HG02852 (cell line): Measurements from ENCODE around the gene TLR4.

Experiments used
- ATAC-seq: cut with Tn5 transposase; IDR thresholded peaks from one replicate; pipeline ENCODE4 v1.9.1; 2021; ENCODE audit warnings: mild to moderate bottlenecking, moderate library complexity; ENCODE audit not compliant: unreplicated experiment

TLR4 gene

DNA sequence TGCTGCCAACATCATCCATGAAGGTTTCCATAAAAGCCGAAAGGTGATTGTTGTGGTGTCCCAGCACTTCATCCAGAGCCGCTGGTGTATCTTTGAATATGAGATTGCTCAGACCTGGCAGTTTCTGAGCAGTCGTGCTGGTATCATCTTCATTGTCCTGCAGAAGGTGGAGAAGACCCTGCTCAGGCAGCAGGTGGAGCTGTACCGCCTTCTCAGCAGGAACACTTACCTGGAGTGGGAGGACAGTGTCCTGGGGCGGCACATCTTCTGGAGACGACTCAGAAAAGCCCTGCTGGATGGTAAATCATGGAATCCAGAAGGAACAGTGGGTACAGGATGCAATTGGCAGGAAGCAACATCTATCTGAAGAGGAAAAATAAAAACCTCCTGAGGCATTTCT is 10.1 kb downstream of the TLR4 start:
- ATAC-seq, result no peak

DNA sequence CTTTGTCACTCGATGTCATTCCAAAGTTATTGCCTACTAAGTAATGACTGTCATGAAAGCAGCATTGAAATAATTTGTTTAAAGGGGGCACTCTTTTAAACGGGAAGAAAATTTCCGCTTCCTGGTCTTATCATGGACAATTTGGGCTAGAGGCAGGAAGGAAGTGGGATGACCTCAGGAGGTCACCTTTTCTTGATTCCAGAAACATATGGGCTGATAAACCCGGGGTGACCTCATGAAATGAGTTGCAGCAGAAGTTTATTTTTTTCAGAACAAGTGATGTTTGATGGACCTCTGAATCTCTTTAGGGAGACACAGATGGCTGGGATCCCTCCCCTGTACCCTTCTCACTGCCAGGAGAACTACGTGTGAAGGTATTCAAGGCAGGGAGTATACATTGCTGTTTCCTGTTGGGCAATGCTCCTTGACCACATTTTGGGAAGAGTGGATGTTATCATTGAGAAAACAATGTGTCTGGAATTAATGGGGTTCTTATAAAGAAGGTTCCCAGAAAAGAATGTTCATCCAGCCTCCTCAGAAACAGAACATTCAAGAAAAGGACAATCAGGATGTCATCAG is 11.3 kb downstream of the TLR4 start:
- no peak for ATAC-seq

DNA sequence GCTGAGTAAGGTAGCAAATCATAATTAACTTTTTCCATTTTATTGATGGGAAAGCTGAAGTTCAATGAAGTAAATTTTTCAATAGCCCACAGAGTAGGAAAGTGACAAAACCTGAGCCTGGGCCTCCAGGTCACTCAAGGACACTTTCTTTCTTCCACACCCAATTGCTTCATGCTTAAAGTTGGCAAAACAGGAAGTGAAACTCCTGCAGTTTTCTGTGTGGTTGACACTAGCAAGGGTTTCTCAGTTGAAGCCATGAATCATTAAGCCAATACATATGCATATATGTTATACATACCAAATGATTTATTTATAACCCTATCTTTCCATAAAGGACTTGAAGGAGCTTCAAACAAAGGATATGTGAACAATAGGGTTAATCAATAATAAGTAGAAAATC is 13.9 kb downstream of the TLR4 start:
- ATAC-seq, result peak; percentile 98

DNA sequence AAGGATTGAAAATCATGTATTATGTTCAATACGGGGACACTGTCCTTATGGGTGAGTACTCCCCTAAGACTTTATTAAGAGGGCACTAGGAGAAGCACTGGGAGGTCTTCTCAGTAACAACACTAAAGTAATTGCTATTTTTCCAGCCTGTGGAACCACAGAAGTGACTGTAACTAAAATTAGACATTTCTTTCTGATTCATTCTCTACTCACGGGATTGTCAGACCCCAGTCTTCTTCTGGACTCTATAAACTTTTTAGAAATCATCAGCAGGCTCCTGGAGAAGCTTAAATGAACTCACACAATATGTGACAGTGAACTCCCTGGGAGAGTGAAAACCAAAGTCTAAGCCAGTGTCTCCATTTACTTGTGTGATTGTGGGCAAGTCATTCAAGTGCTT is 14.5 kb downstream of the TLR4 start:
- ATAC-seq, result no peak

DNA sequence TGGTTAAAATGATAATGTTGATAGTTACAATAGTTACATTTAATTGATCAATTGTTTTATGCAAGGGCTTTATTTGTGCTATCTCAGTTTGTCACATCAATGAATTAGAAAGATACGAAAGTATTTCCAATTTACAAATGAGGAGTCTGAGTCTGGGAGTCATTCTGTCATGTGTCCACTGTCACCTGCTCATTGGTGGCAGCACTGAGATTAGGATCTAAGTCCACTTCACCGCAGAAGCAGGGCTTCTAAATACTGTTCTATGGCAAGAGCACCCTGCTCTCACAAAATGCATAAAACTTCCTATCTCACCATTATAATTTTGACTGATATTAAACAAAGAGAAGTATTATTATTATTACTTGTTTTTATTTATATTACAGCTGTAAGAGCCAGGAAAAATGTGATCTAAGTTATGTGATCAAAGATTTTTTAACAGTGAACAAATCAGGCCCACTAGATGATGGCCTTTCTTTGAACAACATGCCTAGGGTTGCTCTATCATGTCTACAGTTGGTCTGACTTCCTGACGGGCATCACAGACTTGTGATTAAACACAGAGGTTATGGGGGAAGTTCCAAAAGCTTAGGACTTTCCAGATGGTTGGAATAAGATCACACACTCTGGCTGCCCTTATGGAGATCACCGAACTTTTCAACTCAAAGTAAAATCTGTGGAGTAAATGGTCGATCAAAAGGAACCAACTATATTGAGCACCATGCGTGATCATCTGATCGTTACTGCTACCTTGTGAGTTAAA is 15.1 kb downstream of the TLR4 start:
- ATAC-seq, result no peak

DNA sequence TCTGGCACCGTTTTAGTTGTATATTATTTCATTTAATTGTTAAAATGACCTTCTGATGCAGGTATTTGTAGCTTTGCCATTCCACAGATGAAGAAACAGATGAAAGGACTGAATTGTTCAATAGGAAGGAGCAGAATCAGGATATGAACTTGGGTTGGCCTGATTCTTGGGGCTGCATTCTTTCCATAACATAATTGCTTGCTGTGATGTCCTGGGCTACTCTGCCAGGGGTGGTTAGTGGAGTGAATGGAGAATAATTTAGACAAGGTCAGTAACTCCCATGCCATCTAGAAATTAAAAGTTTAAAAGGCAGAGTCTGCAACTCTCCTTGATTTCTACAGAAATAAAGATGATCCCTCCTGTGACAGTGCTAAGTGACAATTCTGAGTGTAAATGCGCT is 15.9 kb downstream of the TLR4 start:
- no peak for ATAC-seq

DNA sequence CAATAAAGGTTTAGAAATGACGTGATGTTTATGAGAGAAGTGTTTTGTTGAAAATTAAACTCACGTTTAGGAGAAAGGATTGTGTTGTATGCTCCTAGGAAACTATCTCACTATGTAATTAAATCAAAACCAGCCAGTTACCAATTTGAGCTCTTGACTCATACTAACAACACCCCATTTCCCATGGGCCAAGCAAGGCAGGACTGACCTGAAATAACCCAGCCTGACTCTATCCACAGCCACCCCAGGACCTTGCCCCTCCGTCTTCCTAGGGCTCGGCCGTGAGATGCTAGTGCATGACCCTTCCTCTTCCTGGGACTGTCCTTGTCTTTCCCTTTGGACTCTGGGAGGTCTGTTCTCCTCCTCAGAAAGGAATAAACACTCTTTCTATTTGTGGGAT is 16.4 kb downstream of the TLR4 start:
- no peak for ATAC-seq

DNA sequence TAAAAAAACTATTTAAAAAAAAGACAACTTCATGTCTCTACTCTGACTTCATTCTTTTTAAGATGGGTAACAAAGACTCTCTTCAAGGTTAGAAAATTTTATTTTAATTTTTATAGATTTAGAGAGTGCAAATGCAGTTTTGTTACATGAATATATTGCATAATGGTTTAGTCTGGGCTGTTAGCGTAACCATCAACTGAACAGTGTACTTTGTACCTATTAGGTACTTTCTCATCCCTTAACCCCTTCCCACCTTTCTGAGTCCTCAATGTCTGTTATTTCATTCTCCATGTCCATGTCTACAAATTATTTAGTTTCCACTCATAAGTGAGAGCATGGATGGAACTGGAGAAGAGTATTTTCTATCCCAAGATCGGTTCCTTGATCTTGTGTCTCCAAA is 16.8 kb downstream of the TLR4 start:
- no peak for ATAC-seq

DNA sequence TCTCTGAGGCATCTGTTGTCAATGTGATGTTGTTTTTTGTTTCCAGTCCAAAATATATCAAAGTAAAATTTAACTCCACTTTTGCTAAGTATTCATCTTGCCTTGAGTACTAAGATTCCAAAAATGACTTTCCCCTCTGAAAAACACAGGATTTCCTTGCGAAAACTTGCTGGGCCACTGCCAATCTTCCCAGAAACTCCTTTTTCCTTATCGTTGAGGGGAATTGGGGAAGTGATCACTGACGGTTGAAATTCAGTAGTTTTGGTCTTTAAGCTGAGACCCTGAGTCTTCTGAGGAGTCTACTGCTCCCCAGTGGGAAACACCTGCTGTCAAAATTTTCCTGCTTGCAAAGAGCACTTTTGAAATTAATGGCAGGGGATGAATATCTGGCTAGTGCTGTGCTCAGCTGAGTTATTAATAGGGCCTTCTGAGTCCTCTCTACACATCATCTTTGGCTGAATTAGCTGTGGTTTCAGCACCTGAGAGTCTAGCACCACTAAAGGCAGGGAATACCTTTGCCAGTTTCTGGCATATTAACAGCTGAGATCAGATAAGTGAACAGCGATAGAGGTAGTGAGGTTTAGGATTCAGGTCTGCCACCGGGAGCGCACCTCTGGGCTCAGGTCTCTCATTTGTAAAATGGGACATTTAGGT is 18.0 kb downstream of the TLR4 start:
- no peak for ATAC-seq

DNA sequence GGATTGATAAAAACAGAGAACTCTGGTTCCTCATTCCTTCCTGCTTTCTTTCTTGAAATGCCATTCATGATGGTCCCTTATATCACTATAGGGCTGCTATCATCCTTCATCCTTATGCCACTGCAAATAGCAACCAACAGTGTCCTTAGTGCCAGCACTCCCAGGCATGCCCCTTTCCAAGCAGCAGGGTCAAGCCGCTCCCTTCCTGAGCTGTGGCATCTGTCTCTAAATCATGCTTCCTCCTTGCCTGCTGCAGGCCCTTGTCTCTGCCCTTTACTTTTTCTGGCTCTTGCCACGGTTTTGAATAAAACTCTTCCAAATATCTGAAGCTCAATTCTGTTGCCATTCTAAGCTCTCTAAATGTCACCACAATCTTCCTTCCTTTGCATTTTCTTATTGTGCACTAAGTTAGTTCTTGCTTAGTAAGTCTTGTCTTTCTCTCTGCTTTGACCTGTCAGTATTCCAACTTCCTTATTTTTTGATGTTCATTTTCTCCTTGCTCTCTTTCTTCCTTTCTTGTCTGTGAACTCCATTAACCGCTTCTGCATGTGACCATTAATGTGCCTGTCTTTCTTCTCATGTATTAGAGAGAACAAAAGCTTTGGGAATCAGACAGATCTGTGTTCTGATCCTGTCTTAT is 19.9 kb downstream of the TLR4 start:
- no peak for ATAC-seq

DNA sequence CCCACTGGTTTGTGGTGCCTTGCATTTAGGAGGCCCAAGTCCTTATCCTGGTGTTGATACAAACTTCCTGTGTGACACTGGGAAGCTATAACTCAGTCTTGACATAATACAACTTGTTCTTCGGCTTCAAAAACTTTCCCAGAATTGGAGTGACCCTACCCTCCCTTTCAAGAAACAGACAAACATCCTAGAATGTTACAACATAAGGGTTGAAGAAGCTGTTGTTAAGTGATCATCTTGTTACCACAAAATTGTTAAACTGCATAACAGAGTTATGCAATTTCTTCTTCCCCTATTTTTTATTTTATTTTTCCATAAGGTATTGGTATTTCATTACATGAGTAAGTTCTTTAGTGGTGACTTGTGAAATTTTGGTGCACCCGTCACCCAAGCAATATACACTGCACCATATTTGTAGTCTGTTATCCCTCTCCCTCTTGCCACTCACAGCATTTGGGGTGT is 21.3 kb downstream of the TLR4 start:
- ATAC-seq, result no peak

DNA sequence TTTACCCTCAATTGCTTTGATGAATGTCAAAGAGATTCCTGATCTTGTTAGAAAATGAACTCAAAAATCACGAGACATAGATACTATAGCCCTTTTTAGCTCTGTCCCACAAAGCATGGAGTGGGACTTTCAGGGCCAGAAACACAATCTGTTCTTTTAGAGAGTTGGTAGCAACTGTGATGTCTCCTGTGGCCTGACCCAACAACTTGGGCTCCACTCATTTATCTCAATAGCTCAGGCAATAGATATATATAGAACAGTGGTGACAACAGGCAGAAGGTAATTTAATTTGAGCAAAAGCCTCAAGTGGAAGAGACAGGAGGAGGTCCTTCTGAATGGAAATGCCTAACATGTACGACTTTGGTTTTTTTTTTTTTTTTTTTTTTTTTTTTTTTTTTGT is 25.2 kb downstream of the TLR4 start:
- ATAC-seq, result no peak

DNA sequence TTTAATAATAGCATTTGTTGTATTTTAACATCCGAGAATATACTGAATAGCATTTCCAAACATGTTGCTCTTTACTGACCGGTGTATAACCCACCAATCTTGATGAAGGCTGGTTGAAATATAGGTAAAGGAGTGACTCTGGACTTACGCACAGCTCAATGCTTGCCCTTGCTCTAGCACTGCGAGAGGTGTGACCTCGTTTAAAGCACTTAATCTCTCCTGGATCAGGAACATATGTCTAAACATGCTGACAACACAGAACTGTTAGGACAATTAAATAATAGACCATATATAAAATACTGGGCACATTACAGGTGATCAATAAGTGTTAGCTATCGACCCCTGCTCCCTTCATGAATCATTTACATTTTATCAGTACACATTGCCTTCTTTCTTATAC is 28.3 kb downstream of the TLR4 start:
- ATAC-seq, result no peak

DNA sequence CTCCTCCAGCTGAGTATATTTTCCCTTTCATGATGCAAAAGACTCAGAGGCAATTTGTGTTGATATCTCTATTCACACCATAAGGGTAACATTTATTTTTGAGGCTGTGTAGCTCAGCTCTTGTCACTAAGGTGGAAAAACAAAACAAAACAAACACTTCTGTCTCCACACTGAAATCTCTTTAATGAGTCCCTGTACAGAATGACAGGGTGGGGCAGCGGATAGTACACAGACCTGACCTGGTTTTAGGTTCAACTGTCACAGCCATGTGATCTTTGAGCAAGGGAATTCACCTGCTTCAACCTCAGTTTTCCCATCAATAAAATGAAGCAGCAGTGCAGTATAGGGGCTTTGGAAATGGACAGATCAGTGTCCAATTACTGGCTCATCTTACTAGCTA is 29.3 kb downstream of the TLR4 start:
- ATAC-seq, result no peak

DNA sequence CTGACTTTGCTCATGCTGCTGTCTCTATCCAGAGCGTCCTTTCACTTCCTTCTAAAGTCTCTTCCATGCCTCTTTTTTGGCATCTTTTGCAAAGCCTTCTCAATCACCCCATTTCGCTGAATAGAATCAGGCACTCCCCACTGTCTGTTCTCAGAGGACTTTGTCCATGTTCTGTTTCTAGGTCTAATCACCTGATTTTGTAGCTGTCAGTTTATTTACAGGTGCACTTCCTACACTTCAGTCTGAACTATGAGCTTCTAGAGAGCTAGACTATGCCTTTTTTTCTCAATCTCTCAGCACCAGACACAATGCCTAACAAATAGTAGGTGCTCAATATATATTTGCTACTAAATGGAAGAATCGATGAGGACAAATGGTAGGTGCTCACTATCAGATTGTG is 29.9 kb downstream of the TLR4 start:
- ATAC-seq, result no peak

DNA sequence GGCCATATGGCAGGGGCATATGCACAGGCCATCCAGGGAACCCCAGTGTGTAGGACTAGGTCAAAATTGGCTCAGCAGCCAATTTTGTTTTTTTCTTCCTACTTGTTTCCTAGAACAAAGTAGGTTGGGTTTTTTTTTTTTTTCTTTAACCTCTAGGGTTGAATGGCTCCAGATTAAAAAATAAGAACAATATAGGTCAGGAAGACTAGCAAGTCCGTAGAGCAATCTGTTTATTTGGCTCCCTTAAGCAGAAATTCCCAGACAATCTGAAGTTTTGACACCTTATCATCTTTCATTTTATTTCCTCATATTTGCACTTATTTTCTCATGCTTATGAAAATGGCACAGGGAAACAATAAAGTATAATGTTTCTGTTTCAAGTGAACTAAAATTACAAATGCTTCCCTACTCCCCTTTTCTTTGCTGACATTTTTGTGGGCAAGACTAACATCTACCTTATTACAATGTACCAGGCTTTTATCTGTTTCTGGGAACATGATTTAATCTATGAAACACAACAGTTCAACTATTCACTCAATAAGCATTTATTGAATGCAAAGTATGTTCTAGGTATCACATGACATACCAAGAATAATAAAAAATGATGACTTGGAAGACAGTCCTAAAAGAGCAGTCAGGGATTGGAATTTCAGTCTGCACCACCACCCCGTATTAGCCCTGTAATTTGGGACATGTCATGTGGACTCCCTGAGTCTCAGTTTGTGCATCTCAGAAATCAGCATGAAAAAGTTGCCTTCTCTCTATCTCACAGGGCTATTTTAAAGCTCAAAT is 30.5 kb downstream of the TLR4 start:
- no peak for ATAC-seq

DNA sequence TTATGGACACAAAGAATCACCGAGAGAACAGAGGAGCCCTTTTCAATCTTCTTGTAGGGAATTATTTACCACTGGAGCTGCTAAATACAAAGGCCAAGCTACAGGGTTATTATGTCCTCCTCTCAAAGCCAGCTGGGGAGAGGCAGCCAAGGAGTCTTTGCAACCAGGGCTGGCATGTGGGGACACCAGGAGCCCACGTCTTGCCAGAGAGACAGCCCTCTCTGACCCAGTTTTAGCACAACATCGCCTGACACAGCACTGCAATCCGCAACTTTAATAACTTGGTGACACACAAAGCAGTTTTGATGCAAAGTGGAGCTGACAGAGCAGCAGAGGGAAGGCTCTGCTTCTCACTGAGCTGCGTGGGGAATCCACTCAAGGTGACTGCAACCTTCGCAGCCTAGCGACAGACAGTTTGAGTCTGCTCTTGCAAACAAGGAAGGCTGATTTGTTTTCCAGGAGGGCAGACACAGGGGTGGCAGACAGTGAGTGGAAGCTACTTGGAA is 33.6 kb downstream of the TLR4 start:
- no peak for ATAC-seq

DNA sequence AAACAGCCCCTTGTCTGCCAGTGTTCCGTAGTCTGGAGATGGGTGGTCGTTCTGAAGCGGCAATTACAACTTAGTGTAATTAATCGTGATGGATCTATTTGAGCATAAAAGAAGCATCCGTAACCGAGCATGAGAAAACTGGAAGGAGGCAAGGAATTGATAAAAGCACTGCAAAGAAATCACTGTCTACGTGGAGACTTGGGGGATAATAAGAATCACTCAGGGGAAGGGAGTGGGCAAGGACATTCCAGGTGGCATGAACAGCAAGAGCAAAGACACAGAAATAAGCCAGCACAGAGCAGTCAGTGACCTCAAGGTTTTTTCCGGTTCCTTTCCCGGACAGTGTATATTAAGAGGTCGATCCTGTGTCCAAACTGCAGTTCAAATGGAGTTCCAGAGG is 35.0 kb downstream of the TLR4 start:
- no peak for ATAC-seq

DNA sequence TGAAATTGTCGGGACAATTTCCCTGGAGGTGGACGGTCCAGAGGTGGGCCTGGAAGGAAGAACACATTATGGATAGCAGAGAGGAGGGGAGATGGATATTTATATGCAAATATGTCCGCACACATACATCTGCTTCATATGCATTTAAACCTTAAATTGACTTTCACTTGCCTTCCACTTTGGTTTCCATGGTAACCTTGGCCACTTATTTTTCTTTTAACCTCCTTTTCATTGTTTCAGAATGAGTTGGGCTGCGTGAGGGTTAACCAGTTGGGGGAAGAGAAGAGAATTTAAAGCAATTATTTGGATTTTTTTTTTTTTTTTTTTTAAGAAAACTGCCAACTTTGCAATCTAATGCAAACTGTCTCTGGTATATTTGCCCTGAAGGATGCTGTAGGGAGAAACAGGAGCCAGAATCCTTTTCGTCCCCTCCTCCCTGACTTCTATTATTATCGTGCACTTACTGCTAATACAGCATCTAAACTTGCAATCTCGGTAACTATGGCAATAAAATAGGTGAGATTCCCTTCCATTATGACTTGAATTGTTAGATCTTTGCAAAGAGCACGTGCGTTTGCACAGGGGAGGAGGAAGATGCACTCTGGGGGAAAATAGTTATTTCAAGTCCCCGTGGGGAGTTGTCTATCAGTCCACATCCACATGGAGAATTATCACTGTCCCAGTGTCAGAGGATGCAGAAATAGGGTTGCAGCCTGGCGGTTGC is 35.6 kb downstream of the TLR4 start:
- ATAC-seq, result no peak

DNA sequence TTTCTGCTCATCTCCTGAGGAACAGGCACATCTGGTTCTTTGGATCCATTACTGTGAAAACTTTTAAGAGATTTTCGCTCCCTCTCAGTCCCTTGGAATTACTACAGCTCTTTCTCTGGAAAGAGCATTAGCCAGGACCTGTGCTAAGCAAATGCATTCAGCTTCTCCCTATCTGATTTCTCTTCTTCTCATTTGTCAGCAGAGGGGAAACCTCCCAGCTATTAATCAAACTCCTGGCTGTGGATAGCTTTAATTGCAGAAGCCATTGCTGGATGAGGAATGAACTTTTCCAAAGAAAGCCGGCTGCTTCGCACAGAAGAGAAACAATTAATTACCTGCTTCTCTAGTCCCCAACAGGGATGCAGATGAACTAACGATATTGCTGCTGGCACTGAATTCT is 37.9 kb downstream of the TLR4 start:
- no peak for ATAC-seq
